GM23248 (cell line): ENCODE measurements around the gene RTCA.

ENCODE experiments used
- EZH2 ChIP-seq: fragments of 200-600 bp; sonication (generic); IDR thresholded peaks from 2 replicates; pipeline ENCODE4 v1.6.1; 2018; ENCODE audit warnings: antibody characterized with exemption, mild to moderate bottlenecking; ENCODE audit not compliant: insufficient read depth, poor library complexity, severe bottlenecking
- EZH2phosphoT487 ChIP-seq: fragments of 200-600 bp; sonication (generic); IDR thresholded peaks from 2 replicates; pipeline ENCODE4 v1.6.1; 2018; ENCODE audit warnings: antibody characterized with exemption, moderate library complexity, mild to moderate bottlenecking, low read depth; ENCODE audit not compliant: insufficient read depth

DNA sequence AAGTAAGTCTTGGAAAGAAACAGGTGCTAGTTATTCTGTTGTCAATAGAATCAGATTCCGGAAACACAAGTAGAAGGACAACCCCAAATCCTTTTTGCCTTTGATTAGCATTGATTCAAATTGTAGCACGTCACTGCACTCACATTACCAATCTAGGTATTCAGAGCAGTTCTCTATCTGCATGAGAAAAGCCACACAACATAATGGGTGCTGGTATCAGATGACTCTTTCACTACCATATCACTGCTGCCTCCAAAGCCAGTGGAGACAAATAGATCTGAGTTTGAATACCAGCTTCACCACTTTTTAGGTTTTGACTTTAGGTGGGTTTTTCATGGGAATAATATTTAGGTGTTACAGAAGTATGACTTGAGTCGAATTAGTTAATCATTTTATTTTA lies 38.9 kb downstream of the RTCA start:
- TF ChIP-seq EZH2, result no peak
- TF ChIP-seq EZH2phosphoT487, result no peak
